GM12878 (cell line): ENCODE results near the gene TRAK2.

Experiments used
- DPF2 ChIP-seq: fragments of 450-650 bp; IDR thresholded peaks from 2 replicates; pipeline ENCODE4 v1.6.1; 2017; ENCODE audit warnings: mild to moderate bottlenecking
- EP300 ChIP-seq, 2 experiments: fragments of 150-350 bp in 1 of 2; IDR thresholded peaks; 2 replicates each; pipeline ENCODE4 v1.6.1; 2011 to 2012; ENCODE audit warnings: low read depth in 2 of 2, low read length in 2 of 2, borderline replicate concordance in 1 of 2, improper control_type of control experiment in 1 of 2, inconsistent platforms in 1 of 2; ENCODE audit not compliant: control insufficient read depth in 1 of 2
- ESRRA ChIP-seq: IDR thresholded peaks from 2 replicates; pipeline ENCODE4 v1.6.1; 2012; ENCODE audit warnings: mild to moderate bottlenecking, low read length, improper control_type of control experiment
- ETV6 ChIP-seq, 2 experiments: fragments of 450-650 bp in 1 of 2; IDR thresholded peaks in 1 of 2; conservative IDR thresholded peaks in 1 of 2; 2 replicates each; pipeline ENCODE4 v1.6.1; 2014; ENCODE audit warnings: antibody characterized with exemption in 1 of 2, borderline replicate concordance in 1 of 2, low read depth in 1 of 2, mild to moderate bottlenecking in 1 of 2, moderate library complexity in 1 of 2
- NR2C2 ChIP-seq: IDR thresholded peaks from 2 replicates; pipeline ENCODE4 v1.6.1; 2011; ENCODE audit warnings: borderline replicate concordance, low read depth; ENCODE audit not compliant: control insufficient read depth, insufficient read length
- NRF1 ChIP-seq: conservative IDR thresholded peaks from 2 replicates; pipeline ENCODE4 v1.6.1; 2011; ENCODE audit warnings: mild to moderate bottlenecking, low read depth, low read length, improper control_type of control experiment
- RFX5 ChIP-seq: IDR thresholded peaks from 2 replicates; pipeline ENCODE4 v1.6.1; 2011; ENCODE audit warnings: low read depth, low read length, improper control_type of control experiment
- SREBF1 ChIP-seq: IDR thresholded peaks from 2 replicates; pipeline ENCODE4 v1.6.1; 2012; ENCODE audit warnings: mild to moderate bottlenecking, low read length
- TF ChIP-seq, protein P1 (sequence below), 3 experiments: IDR thresholded peaks in 2 of 3; conservative IDR thresholded peaks in 1 of 3; 2 replicates each; pipeline ENCODE4 v1.5.1; 2011; ENCODE audit warnings: low read depth in 3 of 3, low read length in 3 of 3, mild to moderate bottlenecking in 3 of 3, control low read depth in 2 of 3, moderate library complexity in 2 of 3, inconsistent platforms in 1 of 3, mixed read lengths in 1 of 3; ENCODE audit not compliant: control insufficient read depth in 2 of 3, insufficient read depth in 1 of 3; ENCODE audit errors: extremely low read depth in 1 of 3

DNA sequence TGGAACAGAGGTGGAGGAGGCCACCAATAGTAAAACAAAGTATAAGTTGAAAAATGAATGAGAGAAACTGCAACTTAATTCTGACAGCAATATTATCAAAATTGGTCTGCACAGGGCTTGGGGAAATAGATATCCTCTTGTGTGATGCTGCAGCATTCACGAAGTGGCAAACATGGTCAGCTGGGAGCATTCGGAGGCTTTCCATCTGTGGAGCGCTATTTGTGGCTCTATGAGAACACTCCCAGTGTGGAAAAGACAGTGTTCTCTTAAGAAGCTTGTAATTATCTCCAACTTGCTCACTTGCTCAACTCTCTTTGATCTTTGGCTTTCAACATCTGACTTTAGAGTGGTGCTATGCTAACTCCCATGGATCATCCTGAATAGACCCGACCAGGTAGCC lies 91.0 kb downstream of the TRAK2 start:
- TF ChIP-seq, protein P1, sequence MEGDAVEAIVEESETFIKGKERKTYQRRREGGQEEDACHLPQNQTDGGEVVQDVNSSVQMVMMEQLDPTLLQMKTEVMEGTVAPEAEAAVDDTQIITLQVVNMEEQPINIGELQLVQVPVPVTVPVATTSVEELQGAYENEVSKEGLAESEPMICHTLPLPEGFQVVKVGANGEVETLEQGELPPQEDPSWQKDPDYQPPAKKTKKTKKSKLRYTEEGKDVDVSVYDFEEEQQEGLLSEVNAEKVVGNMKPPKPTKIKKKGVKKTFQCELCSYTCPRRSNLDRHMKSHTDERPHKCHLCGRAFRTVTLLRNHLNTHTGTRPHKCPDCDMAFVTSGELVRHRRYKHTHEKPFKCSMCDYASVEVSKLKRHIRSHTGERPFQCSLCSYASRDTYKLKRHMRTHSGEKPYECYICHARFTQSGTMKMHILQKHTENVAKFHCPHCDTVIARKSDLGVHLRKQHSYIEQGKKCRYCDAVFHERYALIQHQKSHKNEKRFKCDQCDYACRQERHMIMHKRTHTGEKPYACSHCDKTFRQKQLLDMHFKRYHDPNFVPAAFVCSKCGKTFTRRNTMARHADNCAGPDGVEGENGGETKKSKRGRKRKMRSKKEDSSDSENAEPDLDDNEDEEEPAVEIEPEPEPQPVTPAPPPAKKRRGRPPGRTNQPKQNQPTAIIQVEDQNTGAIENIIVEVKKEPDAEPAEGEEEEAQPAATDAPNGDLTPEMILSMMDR (IDR thresholded peaks at IDR 0.05 in 2 of 3, conservative IDR thresholded peaks at IDR 0.05 in 1 of 3; ENCODE audit: control insufficient read depth in 2 of 3, extremely low read depth in 1 of 3, insufficient read depth in 1 of 3, low read depth in 3 of 3, low read length in 3 of 3), result no peak
- TF ChIP-seq RFX5, result no peak
- no peak for TF ChIP-seq ESRRA
- no peak for TF ChIP-seq EP300 (IDR thresholded peaks at IDR 0.05; ENCODE audit: borderline replicate concordance in 1 of 2, control insufficient read depth in 1 of 2, low read depth in 2 of 2, low read length in 2 of 2)
- TF ChIP-seq DPF2, result no peak
- TF ChIP-seq NR2C2, result no peak
- no peak for TF ChIP-seq NRF1
- TF ChIP-seq SREBF1, result no peak
- no peak for TF ChIP-seq ETV6 (conservative IDR thresholded peaks at IDR 0.05 in 1 of 2, IDR thresholded peaks at IDR 0.05 in 1 of 2; ENCODE audit: borderline replicate concordance in 1 of 2, low read depth in 1 of 2)
